Urinary bladder (tissue), 4 donors: Measurements from ENCODE around the gene MYO5B. TPM values are rescaled to one million over a fixed set of nuclear protein-coding genes. Genes with fewer than 3 reads are reported as not detected.
"Not testable (repeated sequence)": the region's sequence is repeated elsewhere in the genome, so short reads cannot be mapped to it uniquely, and the experiment has no call there.

Experiments
- DNase-seq: peaks from one replicate; pipeline ENCODE4 v3.0.0-alpha.2; 2015; ENCODE audit errors: extremely low spot score
- H3K27ac ChIP-seq: one replicate; pipeline ENCODE4 v1.5.1; 2013; ENCODE audit warnings: low read depth, mild to moderate bottlenecking, moderate library complexity
- H3K36me3 ChIP-seq: one replicate; pipeline ENCODE4 v1.6.1; 2013; ENCODE audit warnings: mild to moderate bottlenecking, moderate library complexity; ENCODE audit not compliant: insufficient read depth
- H3K4me1 ChIP-seq: one replicate; pipeline ENCODE4 v1.6.1; 2013; ENCODE audit warnings: mild to moderate bottlenecking, moderate library complexity; ENCODE audit not compliant: insufficient read depth
- H3K4me3 ChIP-seq: one replicate; pipeline ENCODE4 v1.5.1; 2013; ENCODE audit warnings: low read depth, low read length
- WGBS: extraction: QIAGEN DNeasy Blood & Tissue Kit; methylation state at CpG from one replicate; pipeline ENCODE4 v1.1.7; 2013; 5-methylcytosine and 5-hydroxymethylcytosine counted together
- polyA plus RNA-seq: library from polyadenylated mRNA; stranded (reverse); fragments of 200-250 nt; gene quantifications from one replicate; pipeline ENCODE4 v1.2.3, GENCODE V29; 2013
- total RNA-seq: library from RNA; depleted of rRNA; stranded (reverse); fragments of >200 nt; gene quantifications from one replicate; pipeline ENCODE4 v1.2.3, GENCODE V29; 2014
- donor health status: healthy with polysubstance abuse.
- donor health status: healthy.

The MYO5B gene
- total and polyA plus RNA-seq, 2 donors, result 2.7 to 8.8 TPM

GRCh38 chr18:49832221-49832647 lies 362.7 kb downstream of the MYO5B start:
- Histone ChIP-seq H3K27ac (no peak overlapping the region), H3K4me1 (no peaks in the 10 kb centered on the region), H3K4me3 (no peak overlapping the region), H3K36me3 (no peaks in the 10 kb centered on the region)
- 84% methylated on average over 2 of the region's 2 CpGs for WGBS
- DNase-seq, result no peak

- H3K36me3 ChIP-seq, result no peaks in the 10 kb centered on the region
- H3K4me1 ChIP-seq, result no peaks in the 10 kb centered on the region
- H3K4me3 ChIP-seq, result no peak overlapping the region
- no peak for DNase-seq
- H3K27ac ChIP-seq, result no peak overlapping the region
- 98% methylated on average over 1 of the region's 1 CpG for WGBS
Observed at GRCh38 chr18:49827996-49828395, 367.0 kb downstream of the MYO5B start.

- Histone ChIP-seq H3K36me3 (no peaks in the 10 kb centered on the region), H3K4me1 (no peaks in the 10 kb centered on the region), H3K4me3 (no peak overlapping the region), H3K27ac (no peak overlapping the region)
- 64% methylated on average over 5 of the region's 5 CpGs for WGBS
- DNase-seq, result no peak
Observed at GRCh38 chr18:49819823-49820671, 374.9 kb downstream of the MYO5B start.

- no peak for DNase-seq
- Histone ChIP-seq H3K4me1 (no peaks in the 10 kb centered on the region), H3K36me3 (no peaks in the 10 kb centered on the region), H3K27ac (no peak overlapping the region), H3K4me3 (no peak overlapping the region)
- 92% methylated on average over 5 of the region's 5 CpGs for WGBS
Observed at GRCh38 chr18:49819071-49819662, 375.8 kb downstream of the MYO5B start.

- Histone ChIP-seq H3K4me3 (no peak overlapping the region), H3K36me3 (no peaks in the 10 kb centered on the region), H3K4me1 (no peaks in the 10 kb centered on the region), H3K27ac (no peak overlapping the region)
- WGBS, result 88% methylated on average over 5 of the region's 5 CpGs
- no peak for DNase-seq
Observed at GRCh38 chr18:49817947-49818346, 377.0 kb downstream of the MYO5B start.

- no peak overlapping the region for H3K27ac ChIP-seq
- no peak overlapping the region for H3K4me3 ChIP-seq
- H3K36me3 ChIP-seq, result no peaks in the 10 kb centered on the region
- no peaks in the 10 kb centered on the region for H3K4me1 ChIP-seq
- no peak for DNase-seq
- WGBS, result 92% methylated on average over 4 of the region's 4 CpGs
Observed at GRCh38 chr18:49815927-49816326, 379.0 kb downstream of the MYO5B start.

- under 1% methylated on average over 24 of the region's 24 CpGs for WGBS
- peak overlapping the region; percentile 66 for H3K4me3 ChIP-seq
- no peaks in the 10 kb centered on the region for H3K4me1 ChIP-seq
- DNase-seq, result no peak
- no peaks in the 10 kb centered on the region for H3K36me3 ChIP-seq
- H3K27ac ChIP-seq, result peak overlapping the region; percentile 81
Observed at GRCh38 chr18:49814147-49814499, 380.8 kb downstream of the MYO5B start.

GRCh38 chr18:49813319-49814146 lies 381.4 kb downstream of the MYO5B start, which contains the start of gene ACAA2:
Gene ACAA2 (minus strand): TSS chr18:49813533. CDS start chr18:49813484, 49 bp downstream.
- Histone ChIP-seq H3K36me3 (no peaks in the 10 kb centered on the region), H3K4me3 (peak within 1 kb of the TSS; percentile 66), H3K27ac (peak within 1 kb of the TSS; percentile 89), H3K4me1 (no peaks in the 10 kb centered on the region)
- under 1% methylated on average over 74 of the region's 74 CpGs for WGBS
- DNase-seq, result peak; percentile 41

- Histone ChIP-seq H3K27ac (peak overlapping the region; percentile 89), H3K4me3 (peak overlapping the region; percentile 66), H3K4me1 (no peaks in the 10 kb centered on the region), H3K36me3 (no peaks in the 10 kb centered on the region)
- DNase-seq, result no peak
- 2% methylated on average over 17 of the region's 17 CpGs for WGBS
Observed at GRCh38 chr18:49813069-49813318, 382.0 kb downstream of the MYO5B start.

- no peaks in the 10 kb centered on the region for H3K4me1 ChIP-seq
- WGBS, result 32% methylated on average over 13 of the region's 13 CpGs
- peak overlapping the region; percentile 38 for H3K27ac ChIP-seq
- DNase-seq, result no peak
- H3K36me3 ChIP-seq, result no peaks in the 10 kb centered on the region
- peak overlapping the region; percentile 66 for H3K4me3 ChIP-seq
Observed at GRCh38 chr18:49812286-49813068, 382.5 kb downstream of the MYO5B start.

GRCh38 chr18:49811151-49811938 lies 383.6 kb downstream of the MYO5B start:
- DNase-seq, result no peak
- Histone ChIP-seq H3K27ac (no peak overlapping the region), H3K4me3 (no peak overlapping the region), H3K36me3 (no peaks in the 10 kb centered on the region), H3K4me1 (no peaks in the 10 kb centered on the region)
- 34% methylated on average over 7 of the region's 7 CpGs for WGBS

GRCh38 chr18:49808553-49809191 lies 386.3 kb downstream of the MYO5B start:
- not testable (repeated sequence) for H3K27ac ChIP-seq, H3K4me1 ChIP-seq, H3K36me3 ChIP-seq, DNase-seq, H3K4me3 ChIP-seq
- WGBS, result 98% methylated on average over 10 of the region's 10 CpGs
